A549 (cell line): ENCODE data around the gene HADHB.

Experiments
- CEBPB ChIP-seq, 2 experiments: fragments of >200 bp in 1 of 2; sonication (Bioruptor Twin) in 1 of 2; formaldehyde crosslinking in 1 of 2; IDR thresholded peaks; 2 replicates each; pipeline ENCODE4 v1.6.1; 2012 to 2016
- CHD2 ChIP-seq: fragments of 150-350 bp; IDR thresholded peaks from 2 replicates; pipeline ENCODE4 v1.6.1; 2014; ENCODE audit warnings: low read length; ENCODE audit not compliant: partially characterized antibody
- MYC ChIP-seq: IDR thresholded peaks from 2 replicates; pipeline ENCODE4 v1.6.1; 2012; ENCODE audit warnings: mild to moderate bottlenecking, inconsistent platforms, low read length, improper control_type of control experiment, borderline replicate concordance
- POLR2A ChIP-seq: IDR thresholded peaks from 2 replicates; pipeline ENCODE4 v1.6.1; 2012; ENCODE audit warnings: mild to moderate bottlenecking, low read length
- RAD21 ChIP-seq, 2 experiments: fragments of >200 bp in 1 of 2; sonication (Bioruptor Twin) in 1 of 2; formaldehyde crosslinking in 1 of 2; IDR thresholded peaks in 1 of 2; conservative IDR thresholded peaks in 1 of 2; 2 replicates in 1 of 2; 3 replicates in 1 of 2; pipeline ENCODE4 v1.6.1; 2012 to 2018; ENCODE audit warnings: inconsistent platforms in 1 of 2
- TFCP2L1 ChIP-seq: fragments of 250-450 bp; sonication (Bioruptor Pico); IDR thresholded peaks from 2 replicates; pipeline ENCODE4 v1.5.0; 2021; ENCODE audit warnings: mild to moderate bottlenecking
- TF ChIP-seq, protein P1 (sequence below): fragments of >200 bp; sonication (Bioruptor Twin); formaldehyde crosslinking; IDR thresholded peaks from 3 replicates; pipeline ENCODE4 v1.5.1; 2016

DNA sequence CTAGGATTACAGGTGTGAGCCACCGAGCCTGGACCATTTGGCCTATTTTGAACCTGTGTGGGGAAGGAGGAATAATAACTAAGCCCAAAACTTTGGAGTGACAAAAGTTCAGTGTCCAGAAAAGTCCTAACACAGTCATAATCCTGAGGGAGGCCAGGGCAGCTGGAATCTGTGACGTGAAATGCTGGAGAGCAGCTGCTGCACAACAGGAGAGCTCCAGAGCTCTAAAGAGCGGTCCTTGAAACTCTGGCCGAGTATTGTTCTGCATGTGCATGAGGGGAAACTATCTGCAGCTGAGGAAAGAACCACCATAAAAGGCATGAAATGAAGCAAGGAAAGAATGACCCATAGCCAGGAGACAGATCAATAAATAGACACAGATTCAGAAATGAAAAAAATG is 28.2 kb upstream of the HADHB start:
- no peak for TF ChIP-seq TFCP2L1 (CRISPR knock-in tag)
- TF ChIP-seq CHD2: no peak
- TF ChIP-seq POLR2A: no peak
- TF ChIP-seq CEBPB (IDR thresholded peaks at IDR 0.05): no peak
- no peak for TF ChIP-seq RAD21 (conservative IDR thresholded peaks at IDR 0.05 in 1 of 2, IDR thresholded peaks at IDR 0.05 in 1 of 2)
- TF ChIP-seq, protein P1, sequence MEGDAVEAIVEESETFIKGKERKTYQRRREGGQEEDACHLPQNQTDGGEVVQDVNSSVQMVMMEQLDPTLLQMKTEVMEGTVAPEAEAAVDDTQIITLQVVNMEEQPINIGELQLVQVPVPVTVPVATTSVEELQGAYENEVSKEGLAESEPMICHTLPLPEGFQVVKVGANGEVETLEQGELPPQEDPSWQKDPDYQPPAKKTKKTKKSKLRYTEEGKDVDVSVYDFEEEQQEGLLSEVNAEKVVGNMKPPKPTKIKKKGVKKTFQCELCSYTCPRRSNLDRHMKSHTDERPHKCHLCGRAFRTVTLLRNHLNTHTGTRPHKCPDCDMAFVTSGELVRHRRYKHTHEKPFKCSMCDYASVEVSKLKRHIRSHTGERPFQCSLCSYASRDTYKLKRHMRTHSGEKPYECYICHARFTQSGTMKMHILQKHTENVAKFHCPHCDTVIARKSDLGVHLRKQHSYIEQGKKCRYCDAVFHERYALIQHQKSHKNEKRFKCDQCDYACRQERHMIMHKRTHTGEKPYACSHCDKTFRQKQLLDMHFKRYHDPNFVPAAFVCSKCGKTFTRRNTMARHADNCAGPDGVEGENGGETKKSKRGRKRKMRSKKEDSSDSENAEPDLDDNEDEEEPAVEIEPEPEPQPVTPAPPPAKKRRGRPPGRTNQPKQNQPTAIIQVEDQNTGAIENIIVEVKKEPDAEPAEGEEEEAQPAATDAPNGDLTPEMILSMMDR: no peak
- no peak for TF ChIP-seq MYC
